IMR-90 (cell line): Measurements from ENCODE around the gene RNF151. TPM values are rescaled to one million over a fixed set of nuclear protein-coding genes. Genes with fewer than 3 reads are reported as not detected.
A peak's percentile ranks its signal among the peaks of the same experiment; 100 is the strongest.

ENCODE experiments used
- ATAC-seq: fragments of 200-7000 bp; cut with Tn5 transposase; 2 replicates; pipeline ENCODE4 v1.9.1; 2020; ENCODE audit warnings: low read depth, mild to moderate bottlenecking, moderate library complexity
- BruUV-seq: library from RNA; stranded (reverse); fragments of 400-500 nt; replicated peaks from 2 replicates; lab custom pipeline; 2021; lab: Mats Ljungman, UMichigan
- CTCF ChIA-PET: fragments of 300-600 bp; formaldehyde crosslinking; extraction: SDS; loops from one replicate; lab custom pipeline; 2021; ENCODE audit warnings: antibody characterized with exemption; lab: Yijun Ruan, JAX
- POLR2A ChIA-PET: fragments of 300-600 bp; sonication (Branson Sonifier 250); formaldehyde crosslinking; loops from one replicate; lab custom pipeline; 2022; ENCODE audit warnings: antibody characterized with exemption; ENCODE audit not compliant: unreplicated experiment; lab: Charles Lee
- DNase-seq: peaks from one replicate; pipeline ENCODE4 v3.0.0; 2013
- H2AFZ ChIP-seq: replicated peaks from 2 replicates; pipeline ENCODE3; 2013; ENCODE audit warnings: low read length, mild to moderate bottlenecking; ENCODE audit not compliant: poor library complexity
- H2AK5ac ChIP-seq: 2 replicates; pipeline ENCODE4 v1.6.1; 2013; ENCODE audit warnings: low read depth, low read length, inconsistent platforms
- H2AK9ac ChIP-seq: replicated peaks from 2 replicates; pipeline ENCODE3; 2013; ENCODE audit warnings: mild to moderate bottlenecking, low read depth, low read length, moderate library complexity; ENCODE audit not compliant: poor library complexity
- H2BK120ac ChIP-seq: 2 replicates; pipeline ENCODE4 v1.6.1; 2013; ENCODE audit warnings: low read depth, low read length, inconsistent platforms
- H2BK15ac ChIP-seq: 3 replicates; pipeline ENCODE4 v1.6.1; 2013; ENCODE audit warnings: low read depth, low read length, inconsistent platforms
- H2BK20ac ChIP-seq: 2 replicates; pipeline ENCODE4 v1.6.1; 2013; ENCODE audit warnings: low read depth, mild to moderate bottlenecking, inconsistent platforms, low read length, moderate library complexity
- H2BK5ac ChIP-seq: 2 replicates; pipeline ENCODE4 v1.6.1; 2013; ENCODE audit warnings: mild to moderate bottlenecking, low read depth, low read length, inconsistent platforms; ENCODE audit not compliant: poor library complexity, severe bottlenecking
- H3K14ac ChIP-seq: replicated peaks from 2 replicates; pipeline ENCODE4 v1.6.1; 2013; ENCODE audit warnings: low read depth, low read length, inconsistent platforms
- H3K18ac ChIP-seq: 2 replicates; pipeline ENCODE4 v1.6.1; 2013; ENCODE audit warnings: low read depth, low read length, control low read depth
- H3K23ac ChIP-seq: 2 replicates; pipeline ENCODE4 v1.6.1; 2013; ENCODE audit warnings: low read depth, low read length, inconsistent platforms
- H3K27ac ChIP-seq: 2 replicates; pipeline ENCODE4 v1.5.1; 2013; ENCODE audit warnings: mild to moderate bottlenecking, control low read depth, low read length; ENCODE audit not compliant: insufficient read depth
- H3K27me3 ChIP-seq: 2 replicates; pipeline ENCODE4 v1.6.1; 2013; ENCODE audit warnings: low read length; ENCODE audit not compliant: control insufficient read depth, insufficient read depth
- H3K36me3 ChIP-seq: 2 replicates; pipeline ENCODE4 v1.6.1; 2013; ENCODE audit warnings: low read length, mixed read lengths; ENCODE audit not compliant: control insufficient read depth, insufficient read depth
- H3K4ac ChIP-seq: 2 replicates; pipeline ENCODE4 v1.6.1; 2013; ENCODE audit warnings: low read depth, low read length, inconsistent platforms
- H3K4me1 ChIP-seq: 2 replicates; pipeline ENCODE4 v1.6.1; 2013; ENCODE audit warnings: low read length, mixed read lengths; ENCODE audit not compliant: control insufficient read depth, insufficient read depth
- H3K4me2 ChIP-seq: 2 replicates; pipeline ENCODE4 v1.6.1; 2013; ENCODE audit warnings: low read depth, mild to moderate bottlenecking, control low read depth, low read length, moderate library complexity
- H3K4me3 ChIP-seq: 2 replicates; pipeline ENCODE4 v1.5.1; 2013; ENCODE audit warnings: low read depth, mild to moderate bottlenecking, control low read depth, low read length, moderate library complexity; ENCODE audit not compliant: insufficient read depth
- H3K56ac ChIP-seq: 2 replicates; pipeline ENCODE4 v1.6.1; 2013; ENCODE audit warnings: low read length, inconsistent platforms; ENCODE audit not compliant: insufficient read depth; ENCODE audit errors: extremely low read depth
- H3K79me1 ChIP-seq, 2 experiments: 2 replicates each; pipeline ENCODE4 v1.6.1; 2013; ENCODE audit warnings: low read length in 2 of 2, inconsistent platforms in 1 of 2, low read depth in 1 of 2
- H3K9ac ChIP-seq: 2 replicates; pipeline ENCODE4 v1.6.1; 2013; ENCODE audit warnings: low read depth, low read length, control low read depth
- H3K9me1 ChIP-seq: 2 replicates; pipeline ENCODE4 v1.6.1; 2013; ENCODE audit warnings: low read length, inconsistent platforms; ENCODE audit not compliant: insufficient read depth
- H3K9me3 ChIP-seq: 2 replicates; pipeline ENCODE4 v1.6.1; 2013; ENCODE audit warnings: low read length; ENCODE audit not compliant: control insufficient read depth, insufficient read depth
- H4K20me1 ChIP-seq: 2 replicates; pipeline ENCODE4 v1.6.1; 2013; ENCODE audit warnings: low read length, inconsistent platforms; ENCODE audit not compliant: insufficient read depth
- H4K5ac ChIP-seq: 2 replicates; pipeline ENCODE4 v1.6.1; 2013; ENCODE audit warnings: mild to moderate bottlenecking, low read depth, low read length, control low read depth
- H4K8ac ChIP-seq, 2 experiments: 2 replicates each; pipeline ENCODE4 v1.6.1; 2013; ENCODE audit warnings: low read depth in 2 of 2, low read length in 2 of 2, control low read depth in 1 of 2, inconsistent platforms in 1 of 2
- H4K91ac ChIP-seq: 2 replicates; pipeline ENCODE4 v1.6.1; 2013; ENCODE audit warnings: low read depth, low read length, inconsistent platforms; ENCODE audit not compliant: insufficient read depth
- BHLHE40 ChIP-seq: fragments of 150-350 bp; IDR thresholded peaks from 2 replicates; pipeline ENCODE4 v1.6.1; 2016; ENCODE audit warnings: mild to moderate bottlenecking, low read depth, low read length
- CEBPB ChIP-seq: IDR thresholded peaks from 2 replicates; pipeline ENCODE4 v1.6.1; 2012; ENCODE audit warnings: low read depth, low read length, improper control_type of control experiment
- ELK1 ChIP-seq: fragments of 150-350 bp; IDR thresholded peaks from 2 replicates; pipeline ENCODE4 v1.6.1; 2016; ENCODE audit warnings: low read depth, mild to moderate bottlenecking, low read length, moderate library complexity, borderline replicate concordance
- POLR2A ChIP-seq: IDR thresholded peaks from 2 replicates; pipeline ENCODE4 v1.6.1; 2012; ENCODE audit warnings: mild to moderate bottlenecking, low read depth, low read length
- WGBS, 2 experiments: methylation state at CpG; one replicate each; pipeline versions ENCODE4 v1.1.5 to v1.1.7; 2013; ENCODE audit warnings: missing lambda C conversion rate in 2 of 2; ENCODE audit not compliant: insufficient read length in 1 of 2; ENCODE audit errors: extremely low coverage in 2 of 2; 5-methylcytosine and 5-hydroxymethylcytosine counted together
- dilution Hi-C: fragments of 300-500 bp; cut with HindIII; formaldehyde crosslinking; loops from one replicate; pipeline ENCODE4 v1.14.3; 2018; ENCODE audit warnings: low sequenced_read_pairs; ENCODE audit not compliant: unreplicated experiment
- in situ Hi-C: fragments of 300-500 bp; cut with MboI; formaldehyde crosslinking; loops from 3 replicates; pipeline ENCODE4 v1.14.3; 2019; ENCODE audit warnings: low sequenced_read_pairs, inconsistent platforms, mixed read lengths
- intact Hi-C: fragments of 100-400 bp; cut with micrococcal nuclease; formaldehyde crosslinking; loops from 2 replicates; pipeline ENCODE4 v1.10.0; 2022
- polyA plus RNA-seq, 3 experiments: library from polyadenylated mRNA; depleted of rRNA; stranded (reverse); fragments of >200 nt; gene quantifications; 2 replicates each; pipeline ENCODE4 v1.2.3, GENCODE V29; 2012; ENCODE audit warnings: low replicate concordance in 1 of 3
- total RNA-seq: library from RNA; depleted of rRNA; stranded (reverse); fragments of >200 nt; gene quantifications from 2 replicates; pipeline ENCODE4 v1.2.3, GENCODE V29; 2012

The RNF151 gene
- total and polyA plus RNA-seq, 2 of the 4 experiments (the other 2 are of a cell fraction), result not detected

GRCh38 chr16:2015117-2015946 lies 48.7 kb downstream of the RNF151 start:
- Histone ChIP-seq H2AK9ac (peak overlapping the region; percentile 72), H3K27me3 (peaks cover 15% of the 10 kb centered on the region; the same call in 1 of the 2 replicates), H3K4me3 (no peak overlapping the region), H2BK5ac (no peak overlapping the region), H4K8ac (peak overlapping the region in 1 of 2 experiments; percentile 18; a peak in 1 of 4 replicates), H2AK5ac (peak overlapping the region; percentile 74), H3K36me3 (no peaks in the 10 kb centered on the region), H3K9me1 (peaks cover 6% of the 10 kb centered on the region), H2BK20ac (no peak overlapping the region), H2AFZ (peak overlapping the region; percentile 72), H3K4me2 (no peak overlapping the region), H3K4ac (peak overlapping the region; percentile 81), H3K4me1 (peaks cover 7% of the 10 kb centered on the region), H3K9me3 (no peaks in the 10 kb centered on the region), H3K23ac (no peak overlapping the region; the same call in 1 of the 2 replicates), H4K91ac (peak overlapping the region; percentile 6; the same call in 1 of the 2 replicates), H2BK15ac (no peak overlapping the region; the same call in 2 of the 3 replicates), H3K18ac (peak overlapping the region; percentile 24; the same call in 1 of the 2 replicates), H3K79me1 (peaks cover 4 to 7% of the 10 kb centered on the region in 2 experiments; a peak in 3 of 4 replicates), H4K5ac (no peak overlapping the region), H4K20me1 (no peaks in the 10 kb centered on the region), H3K14ac (peak overlapping the region; percentile 76; the same call in 1 of the 2 replicates), H3K9ac (no peak overlapping the region), H3K27ac (no peak overlapping the region), H2BK120ac (peak overlapping the region; percentile 14), H3K56ac (no peak overlapping the region)
- dilution Hi-C loops, result no loop called here
- TF ChIP-seq POLR2A (no peak), CEBPB (peak; percentile 56; the same call in 1 of the 2 replicates), ELK1 (no peak), BHLHE40 (no peak)
- peak; percentile 47 for DNase-seq
- ChIA-PET CTCF (no interaction called here), POLR2A (no interaction called here)
- in situ Hi-C loops, result no loop called here
- intact Hi-C loops, result no loop called here
- no TSS peak for BruUV-seq
- WGBS, 2 experiments, result 55% methylated on average over 2 of the region's 24 CpGs; no CpG with 5 or more reads in 1 of the 2 experiments
- ATAC-seq, result peak; percentile 67
